Measurements from ENCODE around the gene FBXW4.

The FBXW4 gene

DNA sequence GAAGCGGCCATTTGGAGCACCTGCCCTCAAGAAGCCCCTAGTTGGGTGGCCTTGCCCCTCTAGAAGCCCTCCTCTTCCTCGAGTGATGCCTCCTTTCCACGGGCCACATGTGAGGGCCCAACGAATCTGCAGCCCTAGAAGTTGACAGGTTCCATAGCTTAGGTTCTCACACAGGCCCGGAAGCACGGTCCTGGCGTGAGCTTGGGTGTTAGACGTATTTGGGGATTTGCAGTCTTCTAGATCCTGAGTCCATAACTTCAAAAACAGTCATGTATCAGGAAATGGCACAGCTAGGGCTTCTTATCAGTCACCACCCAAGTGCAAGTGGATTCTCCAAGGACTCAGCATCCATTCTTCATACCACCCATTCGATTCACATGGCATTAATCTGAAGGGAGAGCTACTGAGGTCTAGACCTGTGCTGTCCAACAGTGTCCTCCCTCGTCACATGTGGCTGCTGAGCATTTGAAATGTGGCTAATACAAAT lies 477 bp upstream of the FBXW4 start:
- no peak for DNase-seq

DNA sequence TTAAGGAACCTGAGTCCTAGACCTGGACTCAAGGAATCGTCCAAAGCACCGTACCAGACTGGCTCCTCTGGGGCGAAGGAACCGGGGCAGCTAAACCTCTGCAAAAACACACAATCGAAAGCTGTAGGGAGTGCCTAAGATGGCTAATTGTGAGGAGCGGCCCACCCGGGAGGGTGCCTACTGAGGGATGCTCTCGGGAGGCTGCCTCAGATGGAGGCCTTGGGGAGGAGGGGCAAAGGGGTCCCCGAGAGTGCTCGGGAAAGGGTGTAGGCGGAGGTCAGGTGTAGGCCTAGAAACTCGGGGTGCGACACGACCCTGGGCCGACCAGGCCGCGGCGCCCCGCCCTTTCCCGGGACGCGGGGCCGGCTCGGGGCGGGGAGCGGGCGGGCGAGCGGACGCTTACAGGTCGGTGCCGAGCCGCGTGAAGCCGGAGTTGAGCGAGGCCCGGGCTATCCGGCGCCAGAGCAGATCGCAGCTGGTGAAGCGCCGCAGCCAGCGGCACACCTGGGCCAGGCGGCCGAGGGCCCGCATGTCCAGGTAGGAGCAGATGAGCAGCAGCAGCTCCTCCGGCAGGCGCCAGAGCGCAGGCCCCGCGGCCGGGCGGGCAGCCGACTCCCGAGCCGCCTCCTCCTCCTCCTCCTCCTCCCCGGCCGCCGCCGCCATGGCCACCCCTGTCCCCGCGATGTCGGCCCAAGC lies 844 bp downstream of the FBXW4 start:
- peak; percentile 65 to 75 for DNase-seq

DNA sequence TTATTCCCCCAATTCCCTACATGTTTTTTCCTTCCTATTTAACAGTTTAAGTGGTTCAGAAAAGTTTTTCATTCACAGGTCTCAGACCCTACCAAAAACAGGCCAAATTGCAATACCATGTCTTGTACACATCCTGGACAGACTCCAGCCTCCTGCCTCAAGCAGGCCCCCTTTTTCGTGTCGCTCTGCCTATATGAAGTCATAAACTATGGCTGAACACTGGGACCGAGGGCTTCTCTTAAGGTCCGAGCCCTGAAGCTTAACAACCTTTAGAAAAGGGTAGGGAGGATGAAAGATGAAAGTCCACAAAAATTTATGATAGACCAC lies 1.4 kb downstream of the FBXW4 start:
- DNase-seq = peak in 1 of 2 experiments; percentile 31

DNA sequence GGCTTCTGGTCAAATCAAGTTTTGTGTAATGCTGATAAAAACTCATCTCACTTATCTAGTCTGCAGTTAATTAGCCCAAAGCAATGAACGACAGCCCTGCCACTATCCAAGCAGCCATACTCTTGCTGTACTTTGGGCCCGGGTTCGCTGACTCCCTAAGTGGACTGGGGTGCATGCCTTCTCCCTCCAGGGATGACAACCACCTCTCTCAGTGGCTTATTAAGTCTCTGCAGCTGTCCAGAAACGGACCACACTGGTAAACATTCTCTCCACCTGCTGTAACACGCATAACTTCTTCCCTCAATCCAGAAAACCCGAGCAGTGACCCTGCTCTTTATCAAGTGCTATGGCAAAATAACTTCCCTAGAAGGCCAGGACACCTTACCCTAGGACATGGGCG lies 3.9 kb downstream of the FBXW4 start:
- DNase-seq = no peak

DNA sequence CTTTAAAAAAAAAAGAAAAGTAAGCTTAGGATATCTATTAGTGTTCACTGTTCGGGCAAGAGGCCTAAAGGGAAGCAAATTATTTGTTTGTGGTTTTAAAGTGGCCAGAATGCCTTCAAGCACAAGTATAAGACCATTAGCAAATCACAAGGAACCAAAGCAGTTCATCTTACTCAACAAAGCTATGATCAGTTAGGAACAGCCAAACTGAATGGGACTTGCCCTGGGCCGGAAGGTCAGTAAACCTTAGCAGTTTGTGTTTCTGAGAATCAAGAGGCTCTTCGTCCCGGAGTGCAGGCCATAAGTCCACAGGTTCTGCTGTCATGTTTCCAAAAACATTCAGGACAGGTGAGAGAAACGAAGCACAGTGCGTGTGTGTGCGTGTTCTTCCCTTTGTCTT lies 4.5 kb downstream of the FBXW4 start:
- no peak for DNase-seq

DNA sequence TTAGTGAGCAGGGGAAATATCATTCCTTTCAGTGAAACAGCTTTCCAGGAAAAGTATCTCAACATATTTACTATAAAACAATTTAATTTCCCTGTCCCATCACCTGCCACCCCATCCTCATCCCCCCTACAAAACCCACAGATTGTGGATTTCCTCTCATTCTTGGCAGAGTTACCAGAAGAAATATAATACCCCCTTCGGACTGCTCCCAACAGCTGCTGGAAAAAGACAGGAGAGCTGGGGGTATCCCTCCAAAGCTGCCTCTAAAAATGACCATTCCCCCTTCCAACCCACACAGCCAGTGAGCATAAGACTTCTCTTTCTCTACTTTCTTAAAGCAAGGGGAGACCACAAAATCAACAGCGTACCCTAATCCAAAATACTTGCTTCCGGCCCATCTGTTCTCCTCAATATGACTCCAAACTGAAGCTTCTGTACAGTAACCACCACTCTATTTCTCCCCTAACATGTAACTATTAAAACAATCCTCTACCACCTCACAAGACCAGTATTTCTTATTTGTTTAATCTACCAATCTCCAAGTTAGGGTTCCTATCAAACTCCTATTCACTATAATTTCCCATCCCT lies 7.8 kb downstream of the FBXW4 start:
- no peak for DNase-seq

DNA sequence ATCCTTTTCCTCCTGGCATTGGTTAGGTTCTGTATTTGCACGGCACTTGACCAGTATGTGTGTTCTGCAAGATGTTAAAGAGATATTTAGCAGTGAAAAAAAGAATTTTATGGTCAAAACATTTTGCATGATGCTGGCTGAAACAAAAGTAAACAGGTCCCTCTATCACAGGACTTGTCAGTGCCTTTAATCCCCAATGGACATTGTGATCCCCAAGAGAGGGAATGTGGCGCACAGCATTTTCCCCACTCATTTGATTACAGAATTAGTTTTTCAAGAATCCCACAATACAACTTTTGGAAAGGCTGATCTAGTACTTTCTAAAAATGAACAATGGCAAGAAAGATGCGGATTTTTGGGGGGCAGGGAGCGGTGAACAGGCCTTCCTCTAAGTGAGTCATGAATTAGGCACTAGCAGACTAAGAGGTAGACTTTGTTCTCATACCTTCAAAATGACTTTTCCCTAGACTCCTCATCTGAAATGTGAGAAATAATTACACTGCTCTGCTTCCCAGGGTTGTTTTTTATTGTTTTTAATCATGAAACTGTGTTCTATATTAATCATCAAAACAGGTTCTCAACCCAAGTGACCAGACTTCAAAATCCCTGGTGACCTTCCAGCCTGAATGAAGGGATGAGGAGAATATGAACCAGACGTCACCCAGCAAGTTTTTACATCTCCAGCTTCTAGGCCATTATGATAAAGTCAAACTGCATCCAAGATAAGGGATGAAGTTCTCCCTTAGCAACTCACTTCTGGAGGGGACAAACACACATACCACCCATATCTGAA lies 8.6 kb downstream of the FBXW4 start:
- DNase-seq = no peak

DNA sequence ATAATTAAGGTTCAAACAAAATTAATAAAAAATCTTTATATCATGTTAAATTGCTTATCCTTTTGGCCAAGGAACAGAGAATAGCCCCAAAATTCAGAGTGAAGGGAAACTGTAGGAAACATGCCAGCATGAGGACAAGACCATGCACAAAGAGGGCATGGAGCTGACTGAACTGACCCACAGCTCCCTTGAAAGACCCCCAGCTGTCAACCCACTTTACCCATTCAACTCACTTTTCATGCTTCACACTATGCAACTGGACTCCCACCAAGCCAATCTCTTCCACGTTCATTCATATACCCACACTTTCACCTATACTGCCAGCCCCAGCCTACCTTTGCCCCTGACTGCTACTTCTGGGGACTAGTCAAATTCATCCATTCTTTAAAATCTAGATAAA lies 10.2 kb downstream of the FBXW4 start:
- no peak for DNase-seq

DNA sequence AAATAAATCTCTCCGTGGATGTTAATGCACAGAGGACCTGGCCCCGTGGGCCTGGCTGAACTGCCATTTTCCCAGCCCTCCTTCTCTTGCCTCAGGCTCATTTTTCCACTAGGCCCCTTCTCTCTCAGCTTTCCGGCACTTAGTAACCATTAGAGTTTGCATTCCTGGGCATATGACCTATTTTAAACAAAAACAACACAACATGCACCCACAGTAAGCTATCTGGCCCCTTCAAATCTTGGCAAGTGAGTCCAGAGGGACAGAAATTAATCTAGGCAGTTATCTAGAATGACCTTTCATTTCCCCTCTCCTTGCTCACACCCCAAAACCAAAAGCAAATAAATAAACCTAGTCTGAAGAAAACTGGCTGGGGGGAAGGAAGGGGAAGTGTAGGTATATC lies 11.7 kb downstream of the FBXW4 start:
- DNase-seq = no peak

DNA sequence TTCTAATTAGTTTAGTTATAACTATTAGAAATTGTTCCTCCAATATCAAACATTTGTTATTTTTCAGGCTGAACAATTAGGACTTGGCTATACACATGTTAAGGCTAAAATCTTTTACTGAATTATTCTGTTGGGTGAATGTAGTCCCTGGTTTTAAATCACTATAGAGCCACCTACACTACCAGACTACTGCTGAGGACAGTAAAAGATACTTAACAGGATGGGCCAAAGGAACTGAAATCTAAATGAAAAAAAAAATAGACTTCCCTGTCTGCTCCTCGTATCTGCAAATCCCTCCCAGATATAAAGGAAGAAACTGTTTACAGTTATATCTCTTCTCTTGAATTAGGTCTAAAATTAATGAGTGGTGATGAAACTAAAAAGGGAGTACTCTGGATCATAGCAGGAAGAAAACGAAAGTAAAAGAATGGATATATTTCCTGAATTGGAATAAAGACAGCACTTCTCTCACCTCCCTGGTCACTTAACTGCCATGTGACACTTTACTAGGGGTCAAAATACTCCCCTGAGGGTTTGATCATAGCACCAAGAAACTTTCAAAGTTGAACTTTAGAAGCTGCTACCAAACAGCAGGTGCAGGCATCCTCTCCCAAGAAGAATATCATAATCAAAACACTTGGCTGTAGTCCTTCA lies 12.7 kb downstream of the FBXW4 start:
- no peak for DNase-seq

DNA sequence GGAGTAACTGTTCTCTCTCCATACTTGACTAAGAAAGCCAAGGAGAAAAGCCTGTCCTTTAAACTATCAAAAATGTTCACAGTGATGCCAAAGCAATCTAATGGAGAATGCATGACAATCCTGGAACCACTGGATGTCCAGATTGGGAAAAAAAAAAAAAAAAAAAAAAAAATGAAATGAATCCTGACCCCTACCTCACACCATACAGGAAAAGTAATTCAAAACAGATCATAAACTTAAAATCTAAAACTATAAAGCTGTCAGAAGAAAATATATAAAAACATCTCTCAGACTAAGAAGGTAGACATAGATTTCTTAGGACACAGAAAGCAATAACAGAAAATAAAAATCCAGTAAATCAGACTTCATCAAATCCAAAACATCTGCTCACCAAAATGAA lies 18.4 kb downstream of the FBXW4 start:
- DNase-seq = no peak

DNA sequence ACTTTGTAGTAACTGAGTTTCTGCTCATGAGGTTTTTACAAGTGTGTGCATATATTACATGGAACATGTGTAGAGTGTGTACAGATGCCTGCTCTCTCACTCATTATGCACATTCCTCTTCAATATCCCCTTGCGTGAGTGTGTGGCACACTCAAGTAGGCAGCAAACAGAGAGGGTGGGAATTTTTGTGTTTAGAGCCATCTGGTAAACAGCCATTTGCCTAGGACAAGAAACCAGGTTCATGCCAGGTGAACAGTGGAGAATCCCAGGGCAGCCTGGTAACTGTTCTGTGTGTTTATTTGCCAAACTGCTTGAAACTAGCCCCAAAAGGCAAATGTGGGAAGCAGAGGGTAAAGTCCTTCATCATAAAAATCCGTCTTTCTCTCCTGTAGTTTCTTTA lies 19.9 kb downstream of the FBXW4 start:
- no peak for DNase-seq

DNA sequence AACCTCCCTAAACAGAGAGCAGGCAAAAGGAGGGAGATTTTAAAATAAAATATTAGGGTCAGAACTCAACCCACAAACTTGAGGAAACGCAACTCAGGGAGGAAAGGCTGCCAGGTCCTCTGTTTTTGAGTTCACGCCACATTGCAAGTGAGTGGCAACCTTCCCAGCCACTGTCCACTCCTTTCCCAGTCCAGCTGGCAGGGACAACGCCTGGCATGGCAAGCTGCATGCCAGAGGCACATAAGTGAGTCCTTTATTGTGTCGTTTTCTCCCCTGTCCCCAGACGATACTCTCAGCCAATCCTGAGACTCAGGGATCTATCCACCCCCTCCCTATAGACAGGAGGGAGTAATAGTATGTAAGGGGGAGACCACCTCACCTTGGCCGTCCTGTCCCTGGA lies 22.4 kb downstream of the FBXW4 start:
- no peak for DNase-seq

DNA sequence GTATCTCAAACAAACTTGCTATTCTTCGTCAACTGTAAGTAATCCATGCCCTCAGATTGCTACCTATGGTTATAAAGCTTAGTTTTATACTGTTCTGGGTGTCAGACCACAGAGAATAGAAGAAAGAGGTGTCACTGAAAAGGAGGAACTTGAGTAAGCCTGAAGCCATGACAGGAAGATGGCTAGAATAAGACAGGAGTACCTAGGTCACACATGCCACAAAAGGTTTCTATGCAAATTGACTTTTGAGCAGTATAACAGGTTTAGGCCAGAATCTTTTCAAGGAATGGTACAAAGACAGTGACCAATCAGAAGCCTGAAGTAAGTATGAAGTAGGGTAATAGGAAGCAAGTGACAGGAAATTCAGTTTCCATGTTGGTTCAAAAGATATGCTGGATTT lies 23.5 kb downstream of the FBXW4 start:
- DNase-seq = no peak

DNA sequence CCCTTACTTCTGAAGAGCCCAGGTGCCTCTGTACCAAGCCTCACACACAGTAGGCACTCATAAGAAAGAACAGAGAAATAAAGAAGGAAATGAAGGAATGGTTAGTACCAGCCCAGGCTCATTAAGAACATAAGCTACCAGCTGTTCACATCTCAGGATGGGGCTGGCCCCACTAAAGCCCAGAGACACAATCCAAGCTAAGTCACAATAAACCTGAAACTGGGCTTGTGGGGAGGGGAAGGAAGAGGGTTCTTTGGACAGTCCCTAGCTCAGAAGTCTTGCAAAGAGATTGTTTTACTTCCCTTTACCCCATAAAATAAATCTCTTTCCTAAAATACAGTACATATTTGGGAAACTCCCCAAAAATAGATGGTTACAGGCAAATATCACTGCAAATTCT lies 24.3 kb downstream of the FBXW4 start:
- no peak for DNase-seq

DNA sequence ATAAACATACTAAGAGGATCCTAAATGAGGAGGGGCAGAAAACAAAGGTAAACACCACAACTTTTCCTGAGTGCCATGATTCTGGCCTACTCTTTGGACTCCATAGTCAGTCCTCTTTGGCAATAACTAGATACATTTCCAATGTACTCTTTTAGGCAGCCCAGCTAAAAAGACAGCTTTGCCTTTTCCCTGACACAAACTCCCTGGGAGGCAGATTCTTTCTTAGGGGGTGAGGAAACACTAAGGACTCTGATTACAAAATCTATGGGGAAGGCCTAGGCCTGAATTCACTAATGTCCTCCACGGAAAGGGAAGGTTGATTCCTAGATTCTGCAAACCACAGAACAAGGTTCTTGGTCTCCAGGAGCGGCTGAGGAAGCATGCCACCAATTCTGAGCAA lies 25.8 kb downstream of the FBXW4 start:
- no peak for DNase-seq

DNA sequence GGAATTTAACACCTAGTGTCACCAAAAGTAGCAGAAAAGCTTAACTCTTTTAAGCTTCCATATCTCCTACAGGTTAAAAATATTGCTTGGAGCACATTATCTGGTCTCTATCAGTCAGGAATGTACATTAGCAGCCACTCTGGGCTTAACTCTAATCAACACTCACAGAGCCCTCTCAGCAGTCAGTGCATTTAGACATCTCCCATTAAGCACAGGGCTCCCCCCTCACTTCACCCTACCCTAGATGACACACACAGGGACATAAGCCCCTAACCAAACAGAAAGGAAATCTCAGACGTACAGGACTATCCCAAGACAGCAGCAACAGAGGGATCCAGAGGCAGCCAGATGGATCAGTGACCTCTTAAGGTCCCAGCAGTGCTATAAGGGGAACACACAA lies 26.4 kb downstream of the FBXW4 start:
- no peak for DNase-seq

DNA sequence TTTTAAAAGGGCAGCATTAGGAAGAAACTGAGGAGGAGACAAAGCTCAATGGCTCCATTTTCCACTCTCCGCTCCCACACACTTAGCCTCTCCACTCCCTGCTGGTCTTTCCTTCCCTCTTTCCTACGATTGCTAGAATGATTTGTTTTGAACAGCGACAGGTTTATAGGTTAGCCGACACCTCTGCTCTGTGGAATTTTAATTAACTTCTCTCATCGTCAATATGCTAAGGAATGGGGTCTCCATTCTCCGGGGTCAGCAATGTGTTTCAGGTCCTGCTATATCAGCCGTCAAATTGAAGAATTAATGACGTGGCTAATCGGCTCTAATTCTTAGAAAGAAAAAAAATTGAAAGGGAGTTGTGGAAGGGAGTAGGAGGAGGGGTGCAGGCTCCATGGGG lies 28.9 kb downstream of the FBXW4 start:
- no peak for DNase-seq

DNA sequence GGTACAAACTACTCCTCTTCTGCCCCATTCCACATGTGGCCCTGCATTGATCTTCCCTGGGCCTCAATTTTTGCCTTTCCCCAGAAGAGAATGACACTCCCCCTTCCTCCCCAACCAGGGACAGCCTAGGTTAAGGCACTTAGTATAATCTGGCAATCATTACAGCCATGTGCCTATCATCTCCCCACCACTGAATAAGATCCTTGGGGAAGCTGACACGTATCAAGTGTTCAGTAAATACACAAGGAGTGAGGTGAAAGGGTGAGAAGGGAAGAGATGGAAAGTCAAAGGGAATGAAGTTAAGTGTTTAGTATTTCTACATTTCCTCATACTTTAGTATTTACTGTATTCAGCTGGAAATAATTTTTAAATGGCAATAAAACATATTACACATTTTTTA lies 31.9 kb downstream of the FBXW4 start:
- DNase-seq = no peak

DNA sequence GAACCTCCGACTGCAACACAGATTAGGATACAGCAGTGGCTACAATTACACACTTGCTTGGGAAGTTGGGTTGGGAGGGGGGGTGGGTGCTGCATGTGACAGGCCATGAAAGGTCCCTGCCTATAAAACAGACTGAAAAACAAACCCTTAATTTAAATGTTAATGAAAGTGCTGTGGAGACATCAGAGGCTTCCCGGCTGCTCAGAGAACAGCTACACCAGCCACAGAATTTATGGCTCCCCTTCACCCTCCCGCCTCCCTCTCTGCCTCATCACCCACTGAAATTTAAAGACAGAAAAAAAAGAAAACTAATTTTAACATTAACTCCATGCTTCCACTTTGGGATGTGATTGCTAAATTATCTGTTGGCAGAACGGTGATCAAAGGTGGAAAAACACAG lies 34.7 kb downstream of the FBXW4 start:
- no peak for DNase-seq

DNA sequence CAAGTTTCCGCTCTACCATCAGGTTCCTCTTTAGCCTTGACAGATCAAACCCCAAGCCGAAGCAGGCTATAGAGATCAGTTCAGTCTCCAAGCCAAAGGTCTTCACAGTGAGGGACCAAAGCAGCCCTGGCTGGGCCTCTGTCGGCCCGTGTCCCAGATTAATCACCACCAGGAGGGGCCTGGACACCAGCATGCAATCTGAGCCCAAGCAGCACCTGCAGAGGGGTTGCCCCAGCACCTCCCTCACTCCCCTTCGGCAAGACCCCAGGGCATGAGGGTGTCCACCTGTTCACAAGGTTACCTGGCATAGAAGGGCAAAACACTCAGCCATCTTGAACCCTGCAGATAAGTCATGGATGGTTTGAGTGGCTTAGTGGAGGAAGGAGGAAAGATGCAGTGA lies 36.0 kb downstream of the FBXW4 start:
- no peak for DNase-seq

DNA sequence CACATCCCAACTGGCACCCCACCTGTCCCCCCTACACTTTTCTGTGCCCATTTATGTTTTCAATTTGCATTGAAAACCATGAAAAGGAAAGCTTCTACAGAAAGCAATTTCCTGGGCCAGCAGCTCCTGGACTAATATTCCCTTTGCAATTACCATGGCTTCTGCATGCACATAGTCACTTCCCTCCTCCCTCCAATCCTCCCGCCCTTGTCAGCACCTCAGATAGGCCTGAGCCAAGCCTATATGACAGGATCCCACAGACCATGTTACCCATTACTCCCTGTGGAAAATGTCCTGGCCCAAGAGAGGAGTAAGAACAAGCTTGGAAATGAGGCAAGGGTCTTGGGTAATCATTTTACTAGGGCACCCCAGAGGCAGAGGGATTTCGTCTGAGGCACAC lies 38.1 kb downstream of the FBXW4 start:
- no peak for DNase-seq

DNA sequence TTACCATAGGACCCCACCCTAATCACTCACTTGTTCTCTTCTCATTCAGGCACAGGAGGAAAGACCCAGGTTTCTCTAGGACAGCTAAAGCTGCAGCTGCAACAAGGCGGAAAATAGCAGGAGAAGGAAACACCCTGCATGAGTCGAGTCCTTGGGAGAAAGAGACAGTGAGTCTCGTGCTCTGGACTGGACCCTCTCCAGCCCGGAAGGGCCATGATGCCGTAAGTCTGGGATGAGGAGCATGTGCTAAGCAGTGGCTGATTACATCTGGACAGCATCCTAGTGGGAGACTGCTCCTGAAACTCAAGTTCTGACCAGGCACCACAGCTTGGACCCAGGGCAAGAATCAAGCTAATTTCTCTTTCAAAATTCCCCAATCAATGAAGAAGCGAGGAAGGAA lies 39.4 kb downstream of the FBXW4 start:
- DNase-seq = no peak

DNA sequence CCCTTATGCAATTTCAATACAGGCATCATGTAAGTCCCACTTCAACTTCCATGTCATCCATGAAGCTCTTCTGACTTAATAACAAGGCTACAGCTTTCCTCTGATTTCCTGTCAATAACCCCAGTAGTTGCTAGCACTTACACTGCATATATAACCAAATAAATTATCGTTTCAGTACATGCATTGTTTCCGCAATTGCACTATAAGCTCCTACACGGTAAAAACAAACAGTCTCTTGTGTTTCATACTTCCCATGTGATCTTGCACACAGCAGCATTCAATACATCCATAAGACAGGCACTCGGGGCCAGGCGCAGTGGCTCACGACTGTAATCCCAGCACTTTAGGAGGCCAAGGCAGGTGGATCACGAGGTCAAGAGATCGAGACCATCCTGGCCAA lies 41.4 kb downstream of the FBXW4 start:
- no peak for DNase-seq

Measured in activated CD4-positive, alpha-beta T cell treated with anti-CD3 and anti-CD28 coated beads, Interleukin-2, amount 50 U/mL, for 48 hours (primary cell).